A673 (cell line): Measurements from ENCODE around the gene MAGI1. TPM values are rescaled to one million over a fixed set of nuclear protein-coding genes. Genes with fewer than 3 reads are reported as not detected.

Experiments used
- BruUV-seq: library from RNA; stranded (reverse); fragments of 400-500 nt; replicated peaks from 2 replicates; lab custom pipeline; 2021; lab: Mats Ljungman, UMichigan
- CTCF ChIA-PET: fragments of 300-600 bp; sonication (Branson Sonifier 250); formaldehyde crosslinking; loops from one replicate; lab custom pipeline; 2022; ENCODE audit warnings: antibody characterized with exemption; lab: Charles Lee
- POLR2A ChIA-PET: fragments of 300-600 bp; sonication (Branson Sonifier 250); formaldehyde crosslinking; loops from one replicate; lab custom pipeline; 2022; ENCODE audit warnings: antibody characterized with exemption; ENCODE audit not compliant: low non-redundant PET; lab: Charles Lee
- DNase-seq: peaks from one replicate; pipeline ENCODE4 v3.0.0-alpha.2; 2015; ENCODE audit warnings: low spot score
- H3K27ac ChIP-seq: fragments of 200-600 bp; sonication (generic); 2 replicates; pipeline ENCODE4 v1.5.1; 2016; ENCODE audit warnings: mixed run types, low read depth, mild to moderate bottlenecking, mixed read lengths, antibody characterized with exemption, low read length; ENCODE audit not compliant: poor library complexity, severe bottlenecking
- H3K27me3 ChIP-seq: fragments of 200-600 bp; sonication (generic); replicated peaks from 2 replicates; pipeline ENCODE4 v1.6.1; 2017; ENCODE audit warnings: mixed run types, low read depth, mild to moderate bottlenecking, mixed read lengths, antibody characterized with exemption, low read length; ENCODE audit not compliant: insufficient read depth, poor library complexity
- H3K36me3 ChIP-seq: fragments of 200-600 bp; sonication (generic); 2 replicates; pipeline ENCODE4 v1.6.1; 2016; ENCODE audit warnings: mixed run types, mild to moderate bottlenecking, mixed read lengths, antibody characterized with exemption, low read length; ENCODE audit not compliant: insufficient read depth, poor library complexity, severe bottlenecking
- H3K4me1 ChIP-seq: fragments of 200-600 bp; sonication (generic); 2 replicates; pipeline ENCODE4 v1.6.1; 2017; ENCODE audit warnings: mixed run types, mild to moderate bottlenecking, mixed read lengths, antibody characterized with exemption, low read length; ENCODE audit not compliant: insufficient read depth, poor library complexity, severe bottlenecking
- H3K4me3 ChIP-seq: fragments of 200-600 bp; sonication (generic); 2 replicates; pipeline ENCODE4 v1.5.1; 2016; ENCODE audit warnings: low read depth, mixed run types, mild to moderate bottlenecking, mixed read lengths, low read length; ENCODE audit not compliant: poor library complexity, severe bottlenecking
- H3K9me3 ChIP-seq: fragments of 200-600 bp; sonication (generic); 2 replicates; pipeline ENCODE4 v1.6.1; 2016; ENCODE audit warnings: mixed run types, low read depth, mild to moderate bottlenecking, mixed read lengths, antibody characterized with exemption, low read length; ENCODE audit not compliant: poor library complexity, severe bottlenecking
- CTCF ChIP-seq: fragments of 300-800, 200-600 bp; sonication (generic); conservative IDR thresholded peaks from 2 replicates; pipeline ENCODE4 v1.5.1; 2017; ENCODE audit warnings: low read depth, mild to moderate bottlenecking, antibody characterized with exemption, low read length, moderate library complexity, mixed read lengths
- EZH2 ChIP-seq: fragments of 200-600 bp; sonication (generic); IDR thresholded peaks from 2 replicates; pipeline ENCODE4 v1.6.1; 2017; ENCODE audit warnings: borderline replicate concordance, low read depth, mild to moderate bottlenecking, mixed read lengths, antibody characterized with exemption, low read length; ENCODE audit not compliant: poor library complexity, severe bottlenecking
- intact Hi-C: fragments of 100-400 bp; cut with micrococcal nuclease; formaldehyde crosslinking; loops from one replicate; pipeline ENCODE4 v1.10.0; 2022; ENCODE audit not compliant: unreplicated experiment
- total RNA-seq: library from RNA; stranded (reverse); gene quantifications from 2 replicates; pipeline ENCODE4 v1.2.3, GENCODE V29; 2021

The MAGI1 gene
- total RNA-seq, 1 experiment from 2014 or later: 30.5 TPM

DNA sequence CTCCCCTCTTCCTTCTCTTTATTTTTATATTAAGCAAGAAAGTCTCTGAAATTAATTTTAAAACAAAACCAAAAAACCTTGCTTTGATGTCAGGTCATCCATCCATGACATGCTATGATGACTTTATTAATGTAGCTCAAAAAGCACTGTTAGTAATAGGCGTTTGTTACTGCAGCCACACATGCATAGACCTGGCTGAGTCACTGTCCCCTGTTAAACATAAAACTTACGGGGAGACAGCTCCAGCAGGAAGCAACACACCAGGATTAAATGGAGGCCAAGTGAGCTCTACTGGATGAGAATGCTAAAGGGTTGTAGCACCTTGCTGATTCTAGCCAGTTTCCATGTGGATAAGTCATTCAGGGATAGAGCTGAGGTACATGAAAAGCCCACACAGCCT lies 661.1 kb downstream of the MAGI1 start:
- CTCF ChIA-PET: no interaction called here
- Histone ChIP-seq H3K4me3 (no peak overlapping the region), H3K36me3 (no peaks in the 10 kb centered on the region), H3K27me3 (no peaks in the 10 kb centered on the region), H3K27ac (no peak overlapping the region), H3K9me3 (no peaks in the 10 kb centered on the region), H3K4me1 (no peaks in the 10 kb centered on the region)
- intact Hi-C loops: no loop called here
- POLR2A ChIA-PET: no interaction called here
- TF ChIP-seq CTCF: no peak
- TF ChIP-seq EZH2: no peak
- DNase-seq: no peak
- no TSS peak for BruUV-seq

DNA sequence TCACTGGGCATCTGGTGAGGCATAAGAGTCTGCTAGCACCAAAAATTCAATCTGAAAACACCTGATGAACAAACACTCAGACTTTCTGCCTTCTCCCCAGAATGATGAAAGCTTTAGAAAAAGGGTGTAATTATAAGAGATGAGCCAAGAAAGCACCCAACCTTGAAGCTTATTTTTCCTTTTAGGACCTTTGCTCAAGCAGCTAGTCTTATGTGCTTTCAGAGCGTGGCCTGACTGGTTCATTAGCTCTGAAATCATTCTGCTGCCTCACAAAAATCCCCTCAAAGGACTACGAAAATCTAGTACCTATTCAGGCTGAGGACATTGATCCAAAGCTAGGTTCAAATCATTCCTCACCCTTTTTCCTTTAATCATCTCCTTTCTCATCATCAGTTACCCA lies 662.3 kb downstream of the MAGI1 start:
- Histone ChIP-seq H3K4me3 (no peak overlapping the region), H3K27me3 (no peaks in the 10 kb centered on the region), H3K27ac (no peak overlapping the region), H3K4me1 (no peaks in the 10 kb centered on the region), H3K9me3 (no peaks in the 10 kb centered on the region), H3K36me3 (no peaks in the 10 kb centered on the region)
- ChIA-PET CTCF (interaction anchor here (0.6 kb wide), 1 partner anchor 33 kb away, joined by 3 read pairs; no protein-coding TSS in a partner anchor), POLR2A (no interaction called here)
- DNase-seq: no peak
- TF ChIP-seq CTCF (no peak), EZH2 (no peak)
- BruUV-seq: no TSS peak
- intact Hi-C loops: no loop called here

GRCh38 chr3:65371053-65371452 lies 667.7 kb downstream of the MAGI1 start:
- intact Hi-C loops: no loop called here
- DNase-seq: no peak
- H3K4me1 ChIP-seq: no peaks in the 10 kb centered on the region
- H3K9me3 ChIP-seq: no peaks in the 10 kb centered on the region
- CTCF ChIA-PET: no interaction called here
- no peak overlapping the region for H3K27ac ChIP-seq
- no peaks in the 10 kb centered on the region for H3K27me3 ChIP-seq
- TF ChIP-seq EZH2: no peak
- TF ChIP-seq CTCF: no peak
- H3K4me3 ChIP-seq: no peak overlapping the region
- no peaks in the 10 kb centered on the region for H3K36me3 ChIP-seq
- BruUV-seq: no TSS peak
- POLR2A ChIA-PET: no interaction called here
